GM18511 (cell line): ENCODE measurements around the gene STIMATE.
A peak's percentile ranks its signal among the peaks of the same experiment; 100 is the strongest.

Source experiments
- ATAC-seq: cut with Tn5 transposase; IDR thresholded peaks from one replicate; pipeline ENCODE4 v1.9.1; 2021; ENCODE audit warnings: mild to moderate bottlenecking, moderate library complexity; ENCODE audit not compliant: unreplicated experiment

Gene STIMATE

DNA sequence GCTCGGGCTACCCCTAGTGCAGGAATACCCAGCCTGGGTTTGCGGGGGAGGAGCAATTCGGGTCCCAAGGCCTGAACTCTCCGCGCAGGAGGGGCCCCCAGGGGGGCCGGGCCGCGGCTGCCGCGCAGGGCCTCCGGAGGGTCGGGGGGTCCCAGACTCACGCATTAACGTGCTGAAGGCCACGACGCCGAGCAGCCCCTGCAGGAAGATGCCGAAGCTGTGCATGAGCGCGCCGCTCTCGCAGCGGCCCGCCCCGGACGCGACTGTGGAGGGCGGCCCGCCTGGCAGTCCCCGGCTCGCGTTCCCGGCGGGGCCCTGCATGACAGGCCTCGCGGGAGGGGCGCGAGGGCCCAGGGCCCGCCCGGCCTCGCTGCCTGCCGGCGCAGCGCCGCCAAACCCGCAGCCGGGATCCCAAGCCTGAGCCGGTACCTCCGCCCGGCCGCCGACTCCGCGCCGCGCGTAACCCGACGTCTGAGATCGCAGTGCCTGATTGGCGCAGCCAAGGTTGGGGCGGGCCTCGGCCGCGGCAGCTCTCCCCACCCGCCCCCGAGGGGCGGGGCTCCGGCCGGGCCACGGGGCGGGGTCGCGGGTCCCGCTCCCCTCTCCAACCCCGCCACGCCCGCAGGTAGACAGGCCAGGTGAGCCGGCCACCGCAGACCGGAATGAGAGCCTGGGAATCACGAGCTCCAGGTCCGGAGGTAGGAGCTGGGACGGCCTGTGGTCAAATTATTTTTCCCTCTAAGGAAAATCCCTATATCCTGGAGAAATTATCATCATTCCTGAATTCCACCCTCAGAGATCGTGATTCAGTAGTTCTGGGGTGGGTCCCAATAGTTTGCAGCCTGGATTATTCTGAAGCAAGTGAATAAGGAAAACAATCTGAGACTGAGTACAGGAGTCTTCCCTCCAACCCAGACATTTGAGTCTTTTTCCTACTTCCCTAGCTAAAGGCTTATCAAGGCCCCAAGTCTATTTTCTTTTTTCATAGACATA lies at the start of gene STIMATE:
Gene STIMATE (minus strand): TSS at position 419 of the 993 bp plus-strand sequence. CDS start 98 bp downstream, at position 321.
- peak; percentile 92 for ATAC-seq

DNA sequence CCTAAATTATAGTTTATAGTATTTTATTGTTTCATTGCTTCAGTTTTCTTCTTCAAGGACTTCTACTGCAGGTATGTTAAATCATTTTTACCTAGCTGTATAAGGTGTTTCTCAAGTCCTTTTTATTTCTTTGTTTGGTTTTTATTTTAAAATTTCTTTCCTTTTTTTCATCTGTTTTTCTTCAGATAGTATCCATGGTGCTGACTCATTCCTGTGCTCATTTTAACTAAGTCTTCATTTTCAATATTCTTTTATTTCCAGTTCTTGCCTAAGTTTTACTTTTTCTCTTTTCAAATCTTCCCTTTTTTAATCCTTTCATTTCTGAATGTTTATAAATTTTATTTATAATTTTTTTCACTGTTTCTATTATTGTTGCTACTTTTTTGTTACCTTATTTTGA lies 42.3 kb upstream of the STIMATE start:
- no peak for ATAC-seq

DNA sequence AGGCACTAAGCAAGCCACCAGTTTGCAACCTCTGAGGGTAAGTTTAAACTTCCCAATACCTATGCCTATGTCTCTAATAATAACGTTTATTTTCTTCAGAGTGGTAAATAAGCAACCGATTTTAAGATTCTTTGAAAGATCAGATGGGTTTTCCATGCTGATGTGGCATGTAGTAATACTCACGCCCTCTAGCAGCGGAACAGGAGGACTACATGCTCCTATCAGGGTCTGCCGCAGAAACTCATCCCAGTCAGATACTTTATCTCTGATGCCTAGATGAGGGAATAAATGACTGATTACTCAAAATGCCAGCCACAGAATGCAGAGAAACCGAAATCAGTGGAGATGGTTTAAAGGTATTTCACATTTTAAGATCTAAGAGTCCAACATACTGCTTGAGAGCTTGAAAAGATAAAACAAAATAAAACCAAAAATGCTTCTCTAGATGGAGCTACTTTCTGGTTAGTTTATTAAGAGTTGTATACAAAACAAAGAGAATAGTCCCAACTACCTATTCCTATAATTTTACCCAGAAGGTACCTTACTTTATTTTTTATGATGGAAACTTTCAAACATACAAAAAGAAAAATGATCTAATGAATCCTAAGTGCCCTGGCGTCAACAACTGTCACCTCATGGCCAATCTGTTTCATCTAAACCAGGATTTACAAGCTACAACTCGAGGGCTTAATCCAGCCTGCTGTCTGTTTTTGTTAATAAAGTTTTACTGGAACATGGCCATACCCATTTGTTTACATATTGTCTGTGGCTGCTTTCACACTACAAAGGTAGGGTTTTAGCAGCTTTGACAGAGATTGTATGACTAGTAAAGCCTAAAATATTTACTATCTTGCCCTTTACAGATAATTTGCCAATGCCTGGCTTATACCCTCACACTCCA lies 37.5 kb upstream of the STIMATE start:
- ATAC-seq, result peak; percentile 64

DNA sequence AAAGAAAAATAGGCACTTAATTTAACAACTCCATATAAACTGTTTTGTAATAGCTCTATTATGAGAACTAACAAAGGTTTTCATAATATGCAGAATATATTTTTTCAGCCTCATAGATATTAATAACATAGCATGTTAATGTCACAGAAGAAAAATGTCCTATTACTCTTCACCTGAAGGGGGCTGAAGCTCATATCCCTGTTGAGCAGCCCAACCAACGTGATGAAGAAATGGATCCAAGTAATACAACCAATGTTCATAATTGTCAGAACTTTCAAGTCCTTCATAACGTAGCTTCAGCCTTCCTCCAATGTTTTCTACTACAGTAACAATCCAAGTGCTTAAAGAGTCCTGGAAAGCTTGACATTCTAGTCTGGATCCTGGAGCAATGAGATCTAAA lies 34.5 kb upstream of the STIMATE start:
- ATAC-seq, result no peak

DNA sequence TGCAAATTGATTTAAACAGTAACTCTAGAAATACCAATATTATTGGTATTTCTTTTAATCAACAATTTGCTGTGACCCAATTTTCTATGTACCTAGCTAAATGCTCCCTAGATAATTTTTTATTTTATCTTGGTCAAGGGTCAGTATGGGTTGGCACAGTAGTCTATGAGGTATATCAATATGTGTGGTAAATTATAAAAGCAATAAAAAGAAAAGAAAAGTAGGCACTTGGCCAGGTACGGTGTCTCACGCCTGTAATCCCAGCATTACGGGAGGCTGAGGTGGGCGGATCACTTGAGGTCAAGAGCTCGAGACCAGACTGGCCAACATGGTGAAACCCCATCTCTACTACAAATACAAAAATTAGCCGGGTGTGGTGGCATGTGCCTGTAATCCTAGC lies 34.0 kb upstream of the STIMATE start:
- ATAC-seq, result no peak

DNA sequence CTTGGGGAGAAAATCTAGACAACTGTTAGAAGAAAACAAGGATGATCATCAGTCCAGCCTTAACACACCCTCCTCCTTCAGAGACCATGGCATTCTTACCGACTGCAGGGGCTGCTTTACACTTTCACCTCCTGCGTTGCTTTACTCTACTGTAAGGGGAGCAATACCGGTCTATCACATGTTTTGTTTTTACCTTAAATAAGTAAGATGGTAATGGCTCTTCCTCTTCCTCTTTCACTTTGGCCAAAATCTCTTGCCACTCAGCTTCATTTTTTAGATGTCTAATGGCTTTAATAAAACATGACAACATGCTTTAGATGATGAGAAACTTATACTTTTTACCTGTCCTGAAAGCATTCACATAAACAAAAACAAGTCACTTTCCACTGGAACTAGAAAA lies 33.4 kb upstream of the STIMATE start:
- no peak for ATAC-seq

DNA sequence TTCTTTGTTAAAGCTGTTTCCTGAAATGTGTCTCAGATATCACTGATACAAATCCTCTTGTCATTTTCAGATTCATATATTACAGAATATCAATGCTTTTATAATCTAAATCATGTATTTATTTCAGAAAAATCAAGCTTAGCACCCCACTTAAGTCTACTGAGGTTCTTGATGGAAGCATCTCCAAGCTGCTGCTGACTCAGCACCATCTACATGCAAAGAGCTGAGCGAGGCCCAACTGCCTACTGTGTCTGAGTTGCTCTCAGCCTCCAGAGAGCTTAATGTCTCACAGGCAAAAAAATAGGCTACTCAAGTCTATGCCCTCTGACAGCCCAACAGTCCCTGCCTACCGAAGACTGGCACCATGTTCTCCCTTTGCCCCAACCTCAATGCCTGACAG lies 29.2 kb upstream of the STIMATE start:
- ATAC-seq, result no peak

DNA sequence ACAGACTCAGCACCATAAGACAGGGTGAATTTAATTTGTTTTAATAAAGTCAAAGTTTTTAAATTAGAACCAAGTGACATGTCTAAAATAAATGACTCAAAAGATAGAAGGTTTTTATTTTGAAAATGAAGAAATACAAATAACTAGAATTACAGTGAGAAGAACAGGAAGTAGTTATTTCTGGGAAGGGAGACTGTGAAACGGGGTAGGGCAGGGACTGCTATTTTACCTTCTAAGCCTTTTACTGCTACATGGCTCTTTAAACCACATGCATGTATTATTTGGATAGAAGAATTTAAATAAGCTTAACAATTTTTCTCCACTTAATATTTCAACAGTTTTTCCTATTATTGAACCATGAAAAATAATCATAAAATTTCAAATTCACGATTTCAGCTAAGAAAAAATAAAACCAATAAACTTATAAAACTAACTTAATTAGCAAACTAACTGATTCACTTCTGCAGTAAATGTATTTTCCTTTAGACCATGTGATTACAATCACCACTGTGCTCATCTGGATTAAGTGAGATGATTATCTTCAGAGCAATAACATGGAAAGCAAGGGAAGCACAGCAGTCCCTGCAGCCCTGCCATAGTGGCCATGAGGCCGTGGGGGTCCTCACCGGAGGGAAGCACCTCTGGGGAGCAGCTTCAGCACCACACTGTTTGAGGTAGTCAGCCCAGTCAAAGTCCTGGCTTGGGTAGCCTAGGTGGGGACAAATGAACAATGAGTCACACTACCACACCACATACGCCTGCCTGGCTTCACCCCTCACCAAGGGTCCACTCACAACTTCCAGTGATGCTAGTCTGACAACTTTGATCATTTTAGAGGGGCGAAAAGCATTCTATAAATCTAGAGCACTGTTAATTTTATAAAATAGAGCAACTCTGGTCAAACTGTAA lies 28.3 kb upstream of the STIMATE start:
- no peak for ATAC-seq

DNA sequence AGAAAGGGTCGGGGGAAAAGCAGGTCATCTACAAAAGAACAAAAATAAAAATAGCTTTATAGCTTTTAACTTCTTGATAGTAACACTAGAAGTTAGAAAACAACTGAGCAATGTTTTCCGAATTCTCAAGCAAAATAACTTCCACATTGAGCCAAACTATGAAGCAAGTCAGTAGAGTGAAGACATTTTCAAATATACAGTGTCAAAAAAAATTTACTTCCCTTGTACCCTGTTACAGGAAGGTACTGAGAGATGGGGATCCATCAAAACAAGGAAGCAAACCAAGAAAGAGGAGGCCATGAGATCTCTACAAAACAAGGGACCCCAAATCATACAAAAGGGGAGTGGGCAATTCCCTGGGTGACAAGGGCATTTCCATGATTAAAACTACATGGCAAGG lies 26.6 kb upstream of the STIMATE start:
- no peak for ATAC-seq

DNA sequence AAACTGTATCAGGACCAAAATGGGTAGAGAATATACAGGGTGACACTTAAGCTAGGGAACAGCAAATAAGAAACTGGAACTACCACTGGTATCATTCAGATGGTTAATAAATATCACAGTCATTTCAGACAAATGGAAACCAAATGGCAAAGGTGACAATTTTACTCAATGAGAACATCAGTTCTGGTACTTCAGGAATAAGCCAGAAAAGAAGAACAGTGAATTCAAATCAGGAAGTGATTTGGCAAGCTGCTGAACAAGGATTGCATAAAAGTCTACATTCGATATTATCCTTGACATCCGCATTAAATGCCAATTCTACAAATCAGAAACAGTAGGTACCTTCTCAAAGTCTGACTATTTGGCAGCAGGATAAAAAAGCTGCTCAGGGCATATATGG lies 23.5 kb upstream of the STIMATE start:
- no peak for ATAC-seq

DNA sequence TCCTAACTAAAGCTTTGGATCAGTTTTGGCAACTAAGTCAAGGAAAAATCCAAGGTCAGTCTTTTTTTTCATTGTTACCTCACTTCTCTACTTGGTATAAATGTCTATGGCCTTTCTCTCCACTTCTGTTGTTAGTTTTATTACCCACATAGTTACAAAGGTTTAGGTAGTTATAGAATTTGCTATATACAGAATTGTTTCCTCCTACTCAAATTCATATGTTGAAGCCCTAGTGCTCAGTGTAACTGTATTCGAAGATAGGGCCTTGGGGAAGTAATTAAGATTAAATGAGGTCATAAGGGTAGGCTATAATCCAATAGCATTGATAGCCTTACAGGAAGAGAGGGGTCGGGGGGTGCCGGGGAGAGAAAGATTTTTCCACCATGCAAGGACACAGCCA lies 19.7 kb upstream of the STIMATE start:
- ATAC-seq, result no peak

DNA sequence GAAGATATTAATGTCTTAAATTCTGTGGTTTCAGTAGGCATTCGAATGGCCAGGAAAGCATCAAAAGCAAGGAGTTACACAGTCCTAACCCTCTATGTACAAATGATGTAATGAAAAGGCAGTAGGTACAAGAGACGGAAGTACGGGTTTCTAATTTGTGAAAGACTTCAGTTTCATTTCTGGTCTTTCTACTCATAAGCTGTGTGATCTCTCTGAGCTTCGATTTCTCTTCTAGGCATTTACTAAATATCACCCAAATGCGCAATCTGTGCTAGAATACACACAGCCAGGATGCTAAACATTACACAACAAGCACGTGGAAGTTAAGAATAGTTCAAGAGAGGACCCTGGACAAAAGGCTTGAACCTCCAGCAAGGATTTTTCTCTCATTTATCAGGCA lies 17.9 kb upstream of the STIMATE start:
- ATAC-seq, result no peak

DNA sequence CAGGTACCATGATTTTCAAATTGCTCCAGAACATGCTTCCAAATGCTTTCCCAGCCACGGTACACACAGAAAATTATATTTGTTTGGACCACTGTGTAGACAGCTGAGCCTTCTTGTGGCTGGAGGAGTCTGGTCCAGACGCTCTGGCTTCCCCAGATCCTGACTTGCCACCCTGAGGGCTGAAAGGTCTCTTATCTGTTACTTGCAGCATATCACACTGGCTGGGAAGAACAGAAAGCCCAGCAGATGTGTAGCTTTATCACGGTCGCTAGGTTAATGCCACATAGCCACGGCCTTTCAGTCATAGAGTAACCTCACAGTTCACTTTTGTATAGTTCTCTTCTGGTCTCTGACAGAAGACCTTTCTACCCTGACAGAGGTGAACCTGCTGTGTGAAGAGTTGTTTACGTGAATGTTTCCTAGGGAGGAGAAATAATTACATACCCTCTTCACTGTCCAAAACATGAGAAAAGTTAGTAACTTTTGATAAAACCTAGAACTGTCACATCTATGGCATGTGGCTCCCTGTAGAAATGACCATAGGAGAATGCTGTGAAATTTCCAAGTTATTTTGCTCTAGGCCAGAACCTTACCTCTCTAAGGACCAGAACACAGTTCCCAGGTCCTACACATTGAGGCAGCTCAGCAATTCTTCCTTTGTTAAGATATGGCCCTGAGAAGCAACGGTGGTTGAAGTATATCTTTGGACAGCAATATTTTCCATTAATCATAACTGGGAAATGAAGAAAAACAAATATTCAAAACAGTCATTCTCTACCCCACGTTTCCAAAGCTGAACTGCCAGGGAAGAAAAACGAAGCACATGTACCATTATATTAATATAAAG lies 15.8 kb upstream of the STIMATE start:
- ATAC-seq, result no peak

DNA sequence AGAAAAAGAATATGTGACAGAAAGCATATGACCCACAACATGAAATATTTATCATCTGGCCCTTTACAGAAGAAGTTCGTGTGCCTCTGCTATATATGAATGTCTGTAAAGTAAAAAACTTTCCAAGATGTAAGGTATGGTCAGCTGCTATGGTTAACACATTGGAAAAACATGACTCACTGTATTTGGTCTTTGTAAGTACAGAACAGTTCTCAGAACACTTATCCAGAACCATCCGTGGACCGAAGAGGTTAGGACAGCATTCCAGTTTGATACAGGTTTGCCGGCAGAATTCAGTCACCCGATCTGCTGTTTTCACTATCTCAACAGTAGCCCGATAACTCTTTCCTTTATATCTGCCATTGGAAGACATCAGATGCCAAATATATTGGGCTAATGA lies 13.5 kb upstream of the STIMATE start:
- no peak for ATAC-seq

DNA sequence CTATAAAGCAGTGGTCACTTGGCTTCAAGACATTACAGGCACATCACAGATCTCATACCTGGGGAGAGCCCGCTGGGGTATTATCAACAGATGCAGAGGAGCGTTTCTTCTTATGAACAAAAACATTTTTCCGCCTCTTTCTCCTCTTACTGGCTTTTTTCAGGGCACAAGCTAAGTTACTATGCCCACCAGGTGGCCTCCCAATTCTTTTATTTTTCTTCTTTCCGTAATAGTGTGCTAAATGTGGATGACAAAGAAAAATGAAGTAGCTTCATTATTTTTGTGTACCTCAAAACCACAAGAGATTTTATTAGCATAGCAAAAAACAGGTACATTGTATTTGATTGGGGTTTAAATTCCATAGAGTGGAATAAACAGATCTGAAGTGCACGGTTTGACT lies 10.1 kb upstream of the STIMATE start:
- ATAC-seq, result no peak

DNA sequence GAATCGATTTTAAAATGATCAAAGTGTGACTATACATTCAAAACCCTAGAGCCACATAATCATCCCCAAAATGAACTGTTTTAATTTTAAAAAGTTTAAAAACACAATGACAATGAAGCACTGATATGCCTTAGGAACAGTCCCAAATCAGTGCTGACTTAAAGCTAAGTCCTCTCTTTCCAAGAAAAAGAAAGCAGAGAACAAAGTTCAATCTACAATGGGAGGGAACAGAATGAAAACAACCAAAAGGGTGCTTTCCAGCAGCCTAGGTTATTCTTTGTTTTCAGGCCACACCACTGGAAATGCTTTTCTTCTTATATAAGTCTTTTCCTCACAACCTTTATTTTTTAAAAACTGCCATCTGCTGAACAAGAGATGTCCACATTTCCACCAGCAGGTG lies 7.2 kb upstream of the STIMATE start:
- no peak for ATAC-seq

DNA sequence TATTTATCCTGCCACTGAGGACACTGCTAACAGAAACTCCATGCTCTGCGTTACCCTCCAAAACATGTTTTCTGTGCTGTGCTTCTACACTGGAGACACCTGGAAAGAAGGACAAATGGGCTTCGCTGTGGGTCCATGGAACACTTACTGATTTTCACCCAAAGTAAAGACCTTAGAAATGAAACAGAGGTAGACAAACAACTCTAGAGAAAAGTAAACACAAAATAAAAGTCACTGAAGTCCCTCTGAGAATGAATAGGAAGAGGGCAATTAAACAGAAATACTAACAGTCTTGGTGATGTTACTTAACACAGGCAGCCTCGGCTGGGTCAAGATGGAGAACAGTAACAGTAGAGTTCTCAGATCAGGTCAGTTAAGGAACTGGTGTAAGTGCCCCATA lies 6.7 kb upstream of the STIMATE start:
- ATAC-seq, result no peak

DNA sequence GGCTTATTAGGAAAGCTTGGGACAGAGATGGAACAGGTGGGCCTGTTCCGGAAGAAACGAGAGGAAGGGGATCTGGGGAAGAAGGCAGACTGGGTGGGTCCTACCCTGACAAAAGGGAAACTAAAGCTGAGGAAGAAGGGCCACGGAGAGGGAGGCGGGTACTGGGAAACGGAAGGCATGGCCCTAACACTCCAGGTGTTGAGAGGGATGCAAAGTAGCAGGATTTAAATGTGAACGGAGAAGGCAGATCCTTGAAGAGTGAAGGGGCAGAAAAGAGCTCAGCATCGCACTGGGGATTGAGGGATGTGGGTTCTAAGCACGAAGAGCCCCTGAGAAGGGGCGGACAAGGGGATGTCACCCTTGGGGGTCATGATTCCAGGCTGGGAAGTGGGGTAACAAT lies 735 bp downstream of the STIMATE start:
- no peak for ATAC-seq

DNA sequence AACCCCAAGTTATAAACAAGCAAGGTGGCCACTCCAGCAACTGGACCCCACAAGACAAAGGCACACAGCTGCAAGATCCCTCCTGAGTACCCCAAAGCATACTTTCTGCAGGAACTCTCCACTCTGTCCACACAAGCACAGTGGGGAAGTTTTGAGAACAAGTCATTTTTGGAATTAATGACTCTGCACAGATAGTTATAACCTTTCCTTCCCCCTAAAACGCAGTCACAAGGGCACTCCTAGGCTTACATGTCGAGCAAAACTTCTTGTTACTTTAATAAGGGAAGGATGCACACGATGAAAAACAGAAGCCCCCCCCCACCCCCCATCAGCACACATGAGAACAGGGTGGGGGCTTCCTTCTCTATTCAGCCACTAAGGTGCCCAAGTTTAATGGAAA lies 1.2 kb downstream of the STIMATE start:
- no peak for ATAC-seq

DNA sequence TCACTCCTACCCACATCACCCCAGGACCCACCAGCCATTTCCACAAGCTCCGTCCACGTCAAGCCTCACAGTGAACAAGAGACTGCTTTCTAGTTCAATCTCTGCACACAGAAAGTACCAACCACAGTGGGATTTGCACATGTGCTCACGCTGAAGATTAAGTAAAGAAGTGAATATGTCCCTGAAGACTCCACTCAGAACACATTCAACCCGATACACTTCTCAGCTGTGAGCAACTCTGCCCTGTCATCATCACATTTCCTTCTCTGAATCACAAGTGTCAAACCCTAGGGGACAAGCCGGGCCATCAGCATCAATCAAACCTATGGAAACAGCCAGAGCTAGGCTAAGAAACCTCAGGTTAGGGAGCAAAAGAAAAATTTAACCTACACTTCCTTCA lies 1.9 kb downstream of the STIMATE start:
- ATAC-seq, result no peak
